Keratinocyte (primary cell): ENCODE data around the gene S100P.

Source experiments
- CTCF ChIP-seq, 3 experiments: IDR thresholded peaks in 1 of 3; conservative IDR thresholded peaks in 1 of 3; optimal IDR thresholded peaks in 1 of 3; 2 replicates in 2 of 3; 3 replicates in 1 of 3; pipeline versions ENCODE3 to v1.5.1; 2011; ENCODE audit warnings: low read length in 3 of 3, mild to moderate bottlenecking in 3 of 3, moderate library complexity in 2 of 3, control low read depth in 1 of 3, inconsistent platforms in 1 of 3; ENCODE audit not compliant: insufficient read depth in 2 of 3; ENCODE audit errors: extremely low read depth in 1 of 3
- EZH2 ChIP-seq: IDR thresholded peaks from one replicate; pipeline ENCODE4 v1.6.1; 2012; ENCODE audit warnings: inconsistent platforms, mild to moderate bottlenecking, low read length, moderate library complexity

- TF ChIP-seq CTCF (optimal IDR thresholded peaks at IDR 0.05 in 1 of 3, IDR thresholded peaks at IDR 0.05 in 1 of 3, conservative IDR thresholded peaks at IDR 0.05 in 1 of 3; ENCODE audit: extremely low read depth in 1 of 3, insufficient read depth in 2 of 3, low read length in 3 of 3) (no peak), EZH2 (no peak)
These were observed 37.8 kb upstream of the S100P start for GRCh38 chr4:6655924-6656323.
